ENCODE results near the gene DLK1.

Gene DLK1

GRCh38 chr14:100762901-100763300 lies 36.2 kb downstream of the DLK1 start:
- DNase-seq: no peak

GRCh38 chr14:100764471-100765115 lies 37.9 kb downstream of the DLK1 start:
- no peak for DNase-seq

GRCh38 chr14:100765296-100765695 lies 38.6 kb downstream of the DLK1 start:
- DNase-seq: no peak

GRCh38 chr14:100765991-100766390 lies 39.3 kb downstream of the DLK1 start:
- DNase-seq: no peak

GRCh38 chr14:100767003-100767787 lies 40.5 kb downstream of the DLK1 start:
- DNase-seq: no peak

- DNase-seq: no peak
These were observed 41.3 kb downstream of the DLK1 start for GRCh38 chr14:100767788-100768536.

GRCh38 chr14:100769035-100769939 lies 42.6 kb downstream of the DLK1 start:
- DNase-seq: no peak

- DNase-seq: no peak
These were observed 43.4 kb downstream of the DLK1 start for GRCh38 chr14:100770046-100770445.

- DNase-seq: no peak
These were observed 44.0 kb downstream of the DLK1 start for GRCh38 chr14:100770605-100771120.

GRCh38 chr14:100771121-100771800 lies 44.6 kb downstream of the DLK1 start:
- DNase-seq: no peak

GRCh38 chr14:100772607-100773165 lies 46.0 kb downstream of the DLK1 start:
- DNase-seq: no peak

- no peak for DNase-seq
These were observed 46.9 kb downstream of the DLK1 start for GRCh38 chr14:100773331-100774163.

GRCh38 chr14:100774164-100774537 lies 47.5 kb downstream of the DLK1 start:
- no peak for DNase-seq

- no peak for DNase-seq
These were observed 48.7 kb downstream of the DLK1 start for GRCh38 chr14:100775351-100775830.

GRCh38 chr14:100775831-100776591 lies 49.3 kb downstream of the DLK1 start:
- no peak for DNase-seq

GRCh38 chr14:100776681-100777365 lies 50.1 kb downstream of the DLK1 start:
- DNase-seq: no peak

GRCh38 chr14:100777366-100777817 lies 50.7 kb downstream of the DLK1 start:
- no peak for DNase-seq

- no peak for DNase-seq
These were observed 51.3 kb downstream of the DLK1 start for GRCh38 chr14:100777818-100778525.

Measured in NCI-H2029 (cell line).